ENCODE measurements around the gene UBA6. TPM values are rescaled to one million over a fixed set of nuclear protein-coding genes. Genes with fewer than 3 reads are reported as not detected.

UBA6 gene
- total RNA-seq, 2 donors from 2014 or later, result 12.5 to 13.7 TPM

DNA sequence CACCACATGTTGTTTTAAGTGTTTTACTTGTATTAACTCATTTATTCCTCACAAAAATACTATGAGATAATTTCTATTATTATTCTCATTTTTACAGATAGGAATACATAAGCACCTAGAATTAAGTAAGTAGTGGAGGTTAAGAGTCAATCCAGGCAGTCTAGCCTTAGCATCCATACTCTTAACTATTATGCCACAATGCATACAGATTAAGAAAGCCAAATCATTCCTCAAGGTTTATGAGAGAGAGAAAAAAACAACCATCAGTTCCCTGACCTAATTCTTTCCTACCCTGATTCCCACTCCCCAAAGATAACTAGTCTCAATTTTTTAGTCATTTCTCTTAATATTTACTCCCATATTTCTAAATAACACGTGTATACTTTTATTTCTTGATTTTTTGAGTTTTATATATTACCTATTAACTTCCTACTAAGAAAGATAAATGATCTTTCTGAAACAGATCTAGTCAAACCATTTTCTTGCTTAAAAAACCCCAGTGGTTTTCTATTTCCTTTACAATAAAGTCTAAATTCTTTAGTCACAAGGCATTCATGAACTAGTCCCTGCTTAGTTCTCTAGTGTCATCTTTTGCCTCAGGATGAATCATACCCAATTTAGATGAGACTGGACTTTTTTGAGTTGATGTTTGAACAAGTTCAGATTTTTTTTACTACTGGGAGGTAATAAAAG lies 16.0 kb downstream of the UBA6 start:
- no peaks in the 10 kb centered on the region for H3K4me1 ChIP-seq
- WGBS, 2 donors, result 40 to 49% methylated on average over 1 of the region's 1 CpG
- DNase-seq (no peak), ATAC-seq (no peak)
- no peaks in the 10 kb centered on the region for H3K9me3 ChIP-seq
- intact Hi-C loops (cut with DNase I), result no loop called here
- no peaks in the 10 kb centered on the region for H3K27me3 ChIP-seq
- no peak overlapping the region for H3K4me3 ChIP-seq
- H3K36me3 ChIP-seq (replicated peaks in 1 of 2; ENCODE audit: insufficient read depth in 1 of 2, low read depth in 2 of 2), result no peaks in the 10 kb centered on the region
- H3K27ac ChIP-seq, result no peak overlapping the region
- TF ChIP-seq CTCF (IDR thresholded peaks at IDR 0.05) (no peak), POLR2A (IDR thresholded peaks at IDR 0.05) (no peak)

GRCh38 chr4:67682266-67682665 lies 18.7 kb downstream of the UBA6 start:
- Histone ChIP-seq H3K36me3 (replicated peaks in 1 of 2; ENCODE audit: insufficient read depth in 1 of 2, low read depth in 2 of 2) (no peaks in the 10 kb centered on the region), H3K4me1 (peaks cover 3% of the 10 kb centered on the region), H3K9me3 (no peaks in the 10 kb centered on the region), H3K4me3 (no peak overlapping the region), H3K27ac (no peak overlapping the region), H3K27me3 (no peaks in the 10 kb centered on the region)
- DNase-seq, result no peak
- no peak for ATAC-seq
- 23 to 35% methylated on average over 1 of the region's 1 CpG for WGBS, 2 donors
- intact Hi-C loops (cut with DNase I), result no loop called here
- TF ChIP-seq CTCF (IDR thresholded peaks at IDR 0.05), result no peak
- TF ChIP-seq POLR2A (IDR thresholded peaks at IDR 0.05), result no peak

DNA sequence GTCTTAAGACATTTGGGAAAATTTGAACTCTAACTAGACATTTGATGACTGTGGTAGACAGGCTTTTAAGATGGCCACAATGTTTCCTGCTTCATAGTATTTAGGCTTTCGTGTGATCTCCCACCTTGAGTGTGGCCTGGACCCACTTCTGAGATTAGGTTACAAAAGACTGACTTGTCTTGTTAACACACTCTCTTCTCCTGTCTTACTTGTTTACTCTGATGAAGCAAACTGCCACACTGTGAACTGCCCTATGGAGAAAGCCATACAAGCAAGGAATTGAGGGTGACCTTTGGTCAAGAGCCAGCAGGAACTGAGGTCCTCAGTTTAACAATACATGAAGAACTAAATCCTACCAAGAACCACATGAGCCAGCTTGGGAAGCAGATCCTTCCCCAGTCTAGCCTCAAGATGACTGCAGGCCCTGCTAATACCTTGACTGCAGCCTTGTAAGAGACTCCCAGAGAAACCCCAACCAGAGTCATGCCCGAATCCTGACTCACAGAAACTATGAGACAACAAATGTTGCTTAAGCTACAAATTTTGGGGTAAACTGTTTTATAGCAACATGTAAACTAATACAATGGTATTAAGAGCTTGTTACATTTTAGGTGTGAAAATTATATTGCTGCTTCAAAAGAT lies 20.3 kb downstream of the UBA6 start:
- Histone ChIP-seq H3K4me1 (peaks cover 3% of the 10 kb centered on the region), H3K27me3 (no peaks in the 10 kb centered on the region), H3K36me3 (replicated peaks in 1 of 2; ENCODE audit: insufficient read depth in 1 of 2, low read depth in 2 of 2) (peaks cover 5% of the 10 kb centered on the region in 2 donors), H3K9me3 (no peaks in the 10 kb centered on the region), H3K4me3 (no peak overlapping the region), H3K27ac (no peak overlapping the region)
- no peak for ATAC-seq
- TF ChIP-seq POLR2A (IDR thresholded peaks at IDR 0.05) (no peak), CTCF (IDR thresholded peaks at IDR 0.05) (no peak)
- intact Hi-C loops (cut with DNase I), result no loop called here
- 96 to 97% methylated on average over 2 of the region's 2 CpGs for WGBS, 2 donors
- no peak for DNase-seq

- no peak for TF ChIP-seq CTCF (IDR thresholded peaks at IDR 0.05)
- no peak for TF ChIP-seq POLR2A (IDR thresholded peaks at IDR 0.05)
- Histone ChIP-seq H3K4me1 (peaks cover 3% of the 10 kb centered on the region), H3K9me3 (no peaks in the 10 kb centered on the region), H3K36me3 (replicated peaks in 1 of 2; ENCODE audit: insufficient read depth in 1 of 2, low read depth in 2 of 2) (peaks cover 5 to 7% of the 10 kb centered on the region in 2 donors), H3K4me3 (no peak overlapping the region), H3K27me3 (no peaks in the 10 kb centered on the region), H3K27ac (no peak overlapping the region)
- 24 to 29% methylated on average over 2 of the region's 2 CpGs for WGBS, 2 donors
- DNase-seq, result no peak
- intact Hi-C loops (cut with DNase I), result no loop called here
- ATAC-seq, result no peak
Measured at GRCh38 chr4:67678612-67679011, 22.3 kb downstream of the UBA6 start.

- TF ChIP-seq CTCF (IDR thresholded peaks at IDR 0.05), result no peak
- no peak for TF ChIP-seq POLR2A (IDR thresholded peaks at IDR 0.05)
- Histone ChIP-seq H3K4me1 (peaks cover 3% of the 10 kb centered on the region), H3K4me3 (no peak overlapping the region), H3K36me3 (replicated peaks in 1 of 2; ENCODE audit: insufficient read depth in 1 of 2, low read depth in 2 of 2) (peaks cover 5 to 9% of the 10 kb centered on the region in 2 donors), H3K27ac (no peak overlapping the region), H3K9me3 (no peaks in the 10 kb centered on the region), H3K27me3 (no peaks in the 10 kb centered on the region)
- ATAC-seq (no peak), DNase-seq (no peak)
- intact Hi-C loops (cut with DNase I), result no loop called here
- WGBS, 2 donors, result 92 to 96% methylated on average over 2 of the region's 2 CpGs
Measured at GRCh38 chr4:67674098-67674497, 26.9 kb downstream of the UBA6 start.
